GM06990 (cell line): ENCODE data around the gene CLCNKB.
"Not testable (repeated sequence)": the region's sequence is repeated elsewhere in the genome, so short reads cannot be mapped to it uniquely, and the experiment has no call there.

Source experiments
- DNase-seq: peaks from one replicate; pipeline ENCODE4 v3.0.0-alpha.2; 2011; ENCODE audit not compliant: insufficient read length; ENCODE audit errors: extremely low read depth
- H3K27me3 ChIP-seq: replicated peaks from 2 replicates; pipeline ENCODE4 v1.6.0; 2011; ENCODE audit warnings: low read length; ENCODE audit not compliant: control insufficient read depth, insufficient read depth
- H3K36me3 ChIP-seq: 2 replicates; pipeline ENCODE4 v1.5.1; 2011; ENCODE audit warnings: low read length; ENCODE audit not compliant: control insufficient read depth, insufficient read depth
- H3K4me3 ChIP-seq: replicated peaks from 2 replicates; pipeline ENCODE4 v1.5.1; 2011; ENCODE audit warnings: low read depth, mild to moderate bottlenecking, control low read depth, low read length
- TF ChIP-seq, protein P1 (sequence below): IDR thresholded peaks from 2 replicates; pipeline ENCODE4 v1.5.1; 2011; ENCODE audit warnings: low read length, control low read depth, mild to moderate bottlenecking, inconsistent platforms; ENCODE audit not compliant: insufficient read depth, poor library complexity, severe bottlenecking

CLCNKB gene

DNA sequence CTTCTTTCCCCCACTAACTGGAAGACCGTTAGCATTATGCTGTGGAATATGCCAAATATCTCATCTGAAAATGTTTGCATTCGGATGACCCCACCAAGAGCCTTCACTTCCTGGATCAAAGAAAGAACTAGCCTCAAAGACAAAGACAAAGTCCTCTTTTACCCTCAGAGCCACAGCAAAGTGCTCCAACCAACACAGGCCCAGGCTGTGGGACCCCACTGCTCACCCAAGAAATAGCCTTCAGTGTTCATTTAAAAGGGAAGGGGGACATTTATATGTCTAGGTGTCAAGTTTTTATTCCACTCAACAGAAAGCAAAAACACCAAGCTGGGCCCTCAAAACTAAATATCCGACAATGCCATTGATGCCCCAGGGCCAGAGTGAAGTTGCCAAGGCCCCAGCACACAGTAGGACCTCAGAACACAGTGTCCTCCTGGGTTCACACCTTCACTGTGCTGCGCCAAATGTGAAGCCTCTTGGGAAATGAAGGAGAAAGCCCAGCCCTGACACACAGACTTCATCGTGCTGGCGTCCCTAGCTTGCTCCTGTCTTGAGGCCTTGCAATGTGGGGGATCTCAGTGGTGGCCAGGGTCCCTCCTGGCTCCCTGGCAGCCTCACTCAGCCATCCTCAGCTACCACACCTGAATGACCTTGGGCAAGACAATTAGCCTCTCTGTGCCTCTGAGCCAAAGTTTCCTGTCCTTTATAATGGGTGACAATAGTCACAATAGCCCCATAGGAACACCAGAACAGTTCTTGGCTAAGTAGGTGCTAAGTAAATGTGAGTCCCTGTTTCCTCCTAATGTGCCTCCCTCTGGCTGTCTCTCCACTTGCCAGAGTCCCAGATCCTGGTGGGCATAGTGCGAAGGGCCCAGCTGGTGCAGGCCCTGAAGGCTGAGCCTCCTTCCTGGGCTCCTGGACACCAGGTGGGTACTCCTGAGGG lies 11.3 kb downstream of the CLCNKB start:
- H3K27me3 ChIP-seq = no peaks in the 10 kb centered on the region; the same call in 1 of the 2 replicates
- TF ChIP-seq, protein P1, sequence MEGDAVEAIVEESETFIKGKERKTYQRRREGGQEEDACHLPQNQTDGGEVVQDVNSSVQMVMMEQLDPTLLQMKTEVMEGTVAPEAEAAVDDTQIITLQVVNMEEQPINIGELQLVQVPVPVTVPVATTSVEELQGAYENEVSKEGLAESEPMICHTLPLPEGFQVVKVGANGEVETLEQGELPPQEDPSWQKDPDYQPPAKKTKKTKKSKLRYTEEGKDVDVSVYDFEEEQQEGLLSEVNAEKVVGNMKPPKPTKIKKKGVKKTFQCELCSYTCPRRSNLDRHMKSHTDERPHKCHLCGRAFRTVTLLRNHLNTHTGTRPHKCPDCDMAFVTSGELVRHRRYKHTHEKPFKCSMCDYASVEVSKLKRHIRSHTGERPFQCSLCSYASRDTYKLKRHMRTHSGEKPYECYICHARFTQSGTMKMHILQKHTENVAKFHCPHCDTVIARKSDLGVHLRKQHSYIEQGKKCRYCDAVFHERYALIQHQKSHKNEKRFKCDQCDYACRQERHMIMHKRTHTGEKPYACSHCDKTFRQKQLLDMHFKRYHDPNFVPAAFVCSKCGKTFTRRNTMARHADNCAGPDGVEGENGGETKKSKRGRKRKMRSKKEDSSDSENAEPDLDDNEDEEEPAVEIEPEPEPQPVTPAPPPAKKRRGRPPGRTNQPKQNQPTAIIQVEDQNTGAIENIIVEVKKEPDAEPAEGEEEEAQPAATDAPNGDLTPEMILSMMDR = no peak
- H3K4me3 ChIP-seq = no peak overlapping the region
- no peaks in the 10 kb centered on the region for H3K36me3 ChIP-seq
- no peak for DNase-seq

DNA sequence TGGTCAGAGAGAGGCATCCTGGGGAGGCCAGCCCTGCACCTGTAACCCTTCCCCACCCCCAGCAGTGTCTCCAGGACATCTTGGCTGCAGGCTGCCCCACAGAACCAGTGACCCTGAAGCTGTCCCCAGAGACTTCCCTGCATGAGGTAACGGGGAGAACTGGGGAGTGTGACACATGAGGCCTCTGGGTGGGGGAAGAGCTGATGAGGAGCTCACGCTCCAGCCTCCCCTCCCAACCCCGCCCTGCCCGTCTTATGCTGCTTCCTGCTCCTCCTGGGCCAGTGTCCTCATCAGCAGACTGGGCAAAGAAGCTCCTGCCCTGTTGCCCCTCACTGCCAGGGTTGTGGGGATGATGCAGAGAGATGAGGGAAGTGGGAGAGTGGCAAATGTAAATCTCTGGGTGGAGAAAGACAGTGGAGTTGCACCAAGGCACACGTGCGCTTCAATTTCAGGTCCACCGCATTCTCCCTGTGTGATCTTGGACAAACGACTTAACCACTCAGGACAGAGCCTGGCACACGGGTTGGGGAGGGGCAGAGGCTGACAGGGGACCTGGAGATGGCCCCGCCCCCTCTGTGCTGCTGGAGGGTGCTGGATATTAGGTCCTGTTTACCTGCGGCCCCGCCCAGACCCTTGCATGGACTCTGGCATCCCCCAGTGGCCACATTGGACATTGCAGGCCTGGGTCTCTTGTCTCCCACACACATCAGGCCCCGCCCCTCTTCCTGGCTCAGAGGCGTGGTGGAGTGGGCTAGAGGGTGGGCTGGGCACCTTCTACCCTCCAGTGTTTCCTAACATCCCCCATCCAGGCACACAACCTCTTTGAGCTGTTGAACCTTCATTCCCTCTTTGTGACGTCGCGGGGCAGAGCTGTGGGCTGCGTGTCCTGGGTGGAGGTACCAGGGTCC lies 12.3 kb downstream of the CLCNKB start:
- peaks cover 1% of the 10 kb centered on the region; the same call in 1 of the 2 replicates for H3K27me3 ChIP-seq
- H3K4me3 ChIP-seq = no peak overlapping the region
- H3K36me3 ChIP-seq = no peaks in the 10 kb centered on the region
- TF ChIP-seq, protein P1 = peak; percentile 99
- peak; percentile 73 for DNase-seq

DNA sequence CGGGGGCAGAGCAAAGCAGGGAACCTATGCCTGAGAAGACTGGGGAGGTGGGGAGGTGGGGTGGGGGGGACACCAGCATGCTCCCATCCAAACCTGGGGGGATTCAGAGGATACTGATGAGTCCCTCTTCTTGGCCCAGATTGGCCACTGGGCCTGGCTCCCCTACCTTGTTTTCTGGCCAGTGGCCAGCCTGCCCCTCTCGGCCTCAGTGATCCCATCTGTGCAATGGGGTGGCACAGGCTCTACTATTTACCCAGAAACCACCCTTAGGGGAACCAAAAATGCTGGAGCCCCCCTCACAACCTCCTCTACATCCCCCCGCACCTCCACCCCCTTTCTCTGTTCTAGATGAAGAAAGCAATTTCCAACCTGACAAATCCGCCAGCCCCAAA lies 12.9 kb downstream of the CLCNKB start:
- H3K27me3 ChIP-seq, H3K36me3 ChIP-seq, H3K4me3 ChIP-seq, DNase-seq: not testable (repeated sequence)

- not testable (repeated sequence) for H3K4me3 ChIP-seq, DNase-seq, H3K27me3 ChIP-seq, H3K36me3 ChIP-seq
Measured at GRCh38 chr1:16057314-16057915, 13.8 kb downstream of the CLCNKB start.

- H3K4me3 ChIP-seq, H3K36me3 ChIP-seq, H3K27me3 ChIP-seq, DNase-seq: not testable (repeated sequence)
Measured at GRCh38 chr1:16058394-16059120, 15.0 kb downstream of the CLCNKB start.

DNA sequence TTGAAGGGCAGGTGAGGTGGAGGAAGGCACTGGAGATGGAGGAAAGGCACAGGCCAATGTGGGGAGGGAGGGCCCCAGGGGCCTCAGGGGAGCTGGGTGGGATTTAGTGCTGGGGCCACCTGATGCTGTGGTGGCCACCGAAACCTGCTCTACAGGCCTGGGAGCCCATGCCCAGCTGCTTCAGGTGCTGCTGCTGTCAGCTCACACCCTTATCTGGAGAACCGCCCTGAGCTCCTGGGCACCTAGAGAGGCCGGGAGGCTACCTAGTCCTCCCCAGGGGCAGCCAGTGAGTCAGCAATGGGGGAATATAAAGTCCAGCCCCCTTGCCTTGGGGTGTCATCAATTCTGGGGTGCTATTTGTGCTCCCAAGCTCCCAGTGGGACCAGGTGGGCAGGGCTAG lies 17.7 kb downstream of the CLCNKB start:
- DNase-seq = no peak
- Histone ChIP-seq H3K27me3 (peaks cover 1% of the 10 kb centered on the region), H3K4me3 (no peak overlapping the region), H3K36me3 (no peaks in the 10 kb centered on the region)
- TF ChIP-seq, protein P1 = no peak

DNA sequence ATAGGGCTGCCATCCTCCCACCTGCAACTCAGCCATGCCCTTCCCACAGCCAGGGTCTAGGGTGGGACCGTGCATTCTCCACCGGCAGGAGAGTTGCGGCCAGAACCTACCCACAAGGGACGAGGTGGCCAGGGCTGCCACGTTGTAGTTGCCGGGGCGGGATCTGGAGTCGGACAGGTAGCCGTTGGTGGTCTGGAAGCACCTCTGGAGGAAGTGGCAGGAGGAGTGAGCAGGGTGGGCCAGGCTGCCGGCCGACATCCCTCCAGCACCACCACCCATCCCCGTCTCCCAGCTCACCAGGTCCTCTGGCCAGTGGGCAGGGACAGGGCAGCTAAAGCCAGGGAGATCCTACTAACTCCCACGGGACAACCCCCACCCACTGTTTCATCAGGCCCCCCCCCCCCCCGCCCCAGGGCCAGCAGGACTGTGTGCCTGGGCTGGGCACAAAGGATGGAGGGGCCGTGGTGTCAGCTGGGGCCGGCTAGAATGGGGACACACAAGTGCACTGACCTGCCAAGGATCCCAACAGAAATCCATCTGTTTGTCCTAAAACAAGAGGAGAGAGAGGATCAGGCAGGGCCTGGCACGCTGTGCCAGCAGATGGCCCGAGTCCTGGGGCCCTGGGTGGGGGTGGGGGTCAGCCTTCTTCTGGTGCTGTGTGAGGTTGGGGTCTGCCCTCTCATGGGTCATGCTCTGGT lies 18.6 kb downstream of the CLCNKB start:
- DNase-seq, H3K4me3 ChIP-seq, H3K27me3 ChIP-seq, H3K36me3 ChIP-seq: not testable (repeated sequence)

GRCh38 chr1:16062687-16063075 lies 19.1 kb downstream of the CLCNKB start:
- not testable (repeated sequence) for H3K27me3 ChIP-seq, H3K4me3 ChIP-seq, DNase-seq, H3K36me3 ChIP-seq
